Measurements from ENCODE around the gene CNTN1.

CNTN1 gene

GRCh38 chr12:40970320-40970907 lies 278.2 kb downstream of the CNTN1 start:
- no peak for DNase-seq (ENCODE audit: low read depth)

DNA sequence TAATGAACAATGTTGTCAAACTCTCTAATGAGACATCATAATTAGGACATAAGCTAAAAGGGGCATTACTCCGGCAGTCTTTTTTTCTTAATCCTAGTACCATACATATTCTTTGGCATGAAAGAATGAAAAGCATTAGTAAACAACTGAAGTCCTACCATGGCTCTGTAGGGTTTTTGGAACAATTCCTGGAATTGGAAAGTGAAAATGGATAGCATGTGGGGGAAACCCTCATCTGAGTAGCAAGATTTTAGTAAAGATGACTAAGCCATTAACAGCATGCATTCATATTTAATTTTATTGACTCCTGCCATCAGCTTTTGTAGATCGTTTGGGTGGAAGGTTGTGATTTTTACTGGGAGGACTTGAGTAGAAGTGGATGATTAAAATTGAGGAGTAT lies 279.7 kb downstream of the CNTN1 start:
- DNase-seq (ENCODE audit: low read depth): no peak

- DNase-seq (ENCODE audit: low read depth): no peak
These were observed 284.3 kb downstream of the CNTN1 start for GRCh38 chr12:40976546-40976945.

- no peak for DNase-seq (ENCODE audit: low read depth)
These were observed 288.3 kb downstream of the CNTN1 start for GRCh38 chr12:40980427-40980961.

- no peak for DNase-seq (ENCODE audit: low read depth)
These were observed 293.8 kb downstream of the CNTN1 start for GRCh38 chr12:40986001-40986400.

GRCh38 chr12:40988355-40988754 lies 296.1 kb downstream of the CNTN1 start:
- DNase-seq (ENCODE audit: low read depth): no peak

GRCh38 chr12:40988824-40989223 lies 296.6 kb downstream of the CNTN1 start:
- no peak for DNase-seq (ENCODE audit: low read depth)

DNA sequence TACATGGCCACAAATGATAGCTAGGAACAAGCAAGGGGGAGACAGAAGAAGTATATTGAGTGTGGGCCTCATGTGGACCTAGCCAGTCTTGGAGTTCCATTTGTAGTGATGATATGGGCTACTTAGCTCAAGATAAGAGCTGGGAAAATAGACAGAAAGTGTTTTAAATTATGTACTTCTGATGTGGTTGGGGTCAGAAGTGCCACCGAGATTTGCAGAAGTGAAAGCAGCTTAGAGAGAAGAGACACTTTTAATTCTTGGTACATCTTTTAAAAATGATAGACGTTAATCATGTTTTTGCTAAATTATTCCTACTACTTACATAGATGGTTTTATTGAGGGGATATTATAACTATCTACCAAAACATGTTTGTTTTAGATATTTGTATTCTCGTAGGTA lies 297.5 kb downstream of the CNTN1 start:
- DNase-seq (ENCODE audit: low read depth): no peak

GRCh38 chr12:40992158-40992557 lies 299.9 kb downstream of the CNTN1 start:
- no peak for DNase-seq (ENCODE audit: low read depth)

- DNase-seq (ENCODE audit: low read depth): no peak
These were observed 300.4 kb downstream of the CNTN1 start for GRCh38 chr12:40992674-40993073.

GRCh38 chr12:40993158-40993557 lies 300.9 kb downstream of the CNTN1 start:
- DNase-seq (ENCODE audit: low read depth): no peak

GRCh38 chr12:40996091-40996490 lies 303.9 kb downstream of the CNTN1 start:
- DNase-seq (ENCODE audit: low read depth): no peak

DNA sequence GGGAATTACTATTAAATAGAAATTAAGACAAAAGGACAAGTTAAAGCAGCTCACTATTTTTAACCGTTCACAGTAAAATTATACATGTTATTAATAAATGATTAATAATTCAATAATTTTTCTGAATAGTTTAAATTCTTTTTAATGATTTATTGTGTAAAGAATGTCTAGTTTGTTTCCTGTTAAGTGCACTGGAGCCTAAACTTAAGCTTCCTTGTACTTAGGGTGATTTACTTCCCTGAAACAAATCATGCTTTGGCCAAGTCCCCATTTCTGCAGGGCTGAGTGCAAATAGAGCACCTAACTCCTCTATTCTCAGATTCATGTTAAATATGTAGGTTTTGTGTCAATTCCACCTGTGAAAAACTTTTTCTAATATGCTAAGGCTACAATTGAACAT lies 307.0 kb downstream of the CNTN1 start:
- no peak for DNase-seq (ENCODE audit: low read depth)

- no peak for DNase-seq (ENCODE audit: low read depth)
These were observed 316.2 kb downstream of the CNTN1 start for GRCh38 chr12:41008472-41008871.

DNA sequence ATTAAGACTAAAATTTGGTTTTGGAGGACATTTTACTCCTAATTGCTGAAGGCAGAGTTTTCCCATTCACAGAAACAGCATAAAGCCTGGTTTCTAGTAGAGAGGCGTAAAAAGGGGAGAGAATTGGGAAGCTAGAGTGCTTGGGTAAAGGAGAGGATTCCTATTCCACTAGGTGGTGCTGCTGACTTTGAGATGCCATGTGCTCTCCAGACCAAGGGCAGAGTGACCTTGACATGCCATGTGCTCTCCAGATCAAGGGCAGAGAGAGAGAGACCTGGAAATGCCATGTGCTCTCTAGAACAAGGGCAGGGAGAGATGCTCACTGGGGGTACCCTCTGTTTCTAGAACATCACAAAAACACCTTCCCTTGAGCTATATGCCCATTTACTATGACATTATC lies 319.7 kb downstream of the CNTN1 start:
- no peak for DNase-seq (ENCODE audit: low read depth)

DNA sequence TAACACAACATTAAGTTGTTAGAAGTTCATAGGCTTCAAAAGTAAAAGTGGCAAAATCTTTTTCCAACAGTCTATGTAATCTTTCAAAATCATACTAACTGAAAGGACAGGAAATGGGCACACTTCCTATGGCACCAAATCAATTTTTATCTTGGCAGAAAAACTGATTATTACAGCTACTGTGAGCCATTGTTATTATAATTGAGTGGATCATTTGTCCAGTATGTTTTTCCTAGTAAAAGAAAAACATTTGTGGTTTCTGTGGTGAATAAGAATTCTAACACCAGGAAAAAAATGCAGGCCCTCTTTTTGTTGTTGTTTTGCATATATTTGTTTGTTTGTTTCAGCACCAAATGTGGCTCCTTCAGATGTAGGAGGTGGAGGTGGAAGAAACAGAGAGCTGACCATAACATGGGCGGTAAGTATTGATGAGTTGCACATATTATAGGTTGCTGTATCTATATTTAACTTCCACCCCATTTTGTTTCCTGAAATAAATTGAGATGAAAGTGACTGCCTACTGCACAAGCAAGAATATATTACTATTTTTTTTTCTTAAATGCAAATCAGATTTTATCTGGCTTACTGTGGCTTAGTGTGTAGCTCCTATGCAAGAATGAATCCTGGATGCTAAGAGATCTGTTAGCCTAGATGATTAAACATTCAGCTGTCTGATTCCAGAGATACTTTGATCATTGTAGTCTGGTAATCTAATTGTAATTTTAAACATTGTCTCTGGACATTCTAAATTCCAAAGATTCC lies 321.8 kb downstream of the CNTN1 start:
- DNase-seq (ENCODE audit: low read depth): no peak

GRCh38 chr12:41014643-41015020 lies 322.4 kb downstream of the CNTN1 start:
- no peak for DNase-seq (ENCODE audit: low read depth)

DNA sequence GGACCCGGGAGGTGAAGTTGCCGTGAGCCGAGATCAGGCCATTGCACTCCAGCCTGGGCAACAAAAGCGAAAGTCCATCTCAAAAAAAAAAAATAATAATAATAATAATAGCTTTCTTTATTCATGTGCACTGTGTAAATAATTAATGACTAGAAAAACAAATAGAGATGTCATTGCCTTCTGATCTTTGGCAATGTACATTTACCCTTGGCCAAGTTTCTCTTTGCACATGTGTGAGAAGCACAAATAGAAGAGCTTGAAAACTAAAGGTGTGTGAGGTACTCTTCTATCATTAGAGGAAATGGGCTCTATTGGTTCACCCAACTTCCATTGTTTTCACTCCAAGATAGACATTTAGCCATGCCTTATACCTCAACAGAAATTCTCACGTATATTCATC lies 325.8 kb downstream of the CNTN1 start:
- no peak for DNase-seq (ENCODE audit: low read depth)

- no peak for DNase-seq (ENCODE audit: low read depth)
These were observed 327.2 kb downstream of the CNTN1 start for GRCh38 chr12:41019461-41019860.

DNA sequence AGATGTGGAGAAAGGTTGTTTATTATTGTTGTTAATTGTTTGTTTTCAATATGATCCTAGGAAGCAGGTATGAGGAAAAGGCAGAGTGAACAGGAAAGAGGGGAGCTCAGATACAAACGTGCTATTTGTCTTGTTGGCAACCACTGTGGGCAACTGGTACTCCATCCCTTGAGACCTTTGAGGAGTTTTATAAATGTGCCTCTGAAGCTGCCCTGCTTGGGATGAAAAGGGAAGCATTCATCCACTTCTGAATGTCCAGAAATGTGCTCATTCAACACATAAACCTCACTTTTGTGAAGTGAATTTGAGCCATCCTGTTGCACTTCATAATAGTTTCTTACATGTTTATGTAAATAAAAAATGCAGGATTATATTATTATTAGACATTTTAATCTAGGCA lies 331.6 kb downstream of the CNTN1 start:
- DNase-seq (ENCODE audit: low read depth): no peak

DNA sequence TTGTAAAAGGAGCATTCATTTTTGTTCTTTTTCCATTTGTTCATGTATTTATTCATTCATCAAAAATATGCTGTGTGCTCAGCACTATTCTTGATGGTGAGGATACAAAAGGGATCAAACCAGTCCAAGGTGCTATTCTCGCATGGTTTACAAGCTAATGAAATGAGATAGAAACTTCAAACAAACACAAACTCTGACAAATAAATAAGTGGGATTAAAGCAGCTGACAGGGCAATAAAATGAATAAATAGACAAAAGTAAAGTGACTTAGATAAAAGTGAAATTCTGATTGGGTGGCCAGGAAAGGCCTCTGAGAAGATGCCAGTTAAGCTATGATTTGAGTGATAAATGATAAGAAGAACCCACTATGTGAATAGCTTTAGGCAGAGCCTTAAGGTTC lies 333.9 kb downstream of the CNTN1 start:
- DNase-seq (ENCODE audit: low read depth): no peak

DNA sequence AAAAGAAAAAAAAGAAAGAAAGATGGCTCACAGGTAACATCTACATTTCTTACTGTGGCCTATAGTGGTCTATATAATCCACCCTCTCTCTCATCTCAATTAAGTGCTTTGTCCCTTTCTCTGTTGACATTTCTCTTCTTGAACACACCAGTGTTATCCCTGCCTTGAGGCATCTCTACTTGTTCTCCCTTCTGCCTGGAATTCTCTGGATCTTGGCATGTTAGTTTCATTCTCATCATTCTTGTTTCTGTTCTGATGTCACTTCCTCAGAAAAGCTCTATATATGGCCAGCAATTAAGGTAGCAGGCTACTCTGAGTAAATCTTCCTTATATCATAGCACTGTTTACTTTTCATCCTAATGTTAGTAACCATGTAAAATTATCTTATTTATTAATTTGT lies 340.1 kb downstream of the CNTN1 start:
- no peak for DNase-seq (ENCODE audit: low read depth)

DNA sequence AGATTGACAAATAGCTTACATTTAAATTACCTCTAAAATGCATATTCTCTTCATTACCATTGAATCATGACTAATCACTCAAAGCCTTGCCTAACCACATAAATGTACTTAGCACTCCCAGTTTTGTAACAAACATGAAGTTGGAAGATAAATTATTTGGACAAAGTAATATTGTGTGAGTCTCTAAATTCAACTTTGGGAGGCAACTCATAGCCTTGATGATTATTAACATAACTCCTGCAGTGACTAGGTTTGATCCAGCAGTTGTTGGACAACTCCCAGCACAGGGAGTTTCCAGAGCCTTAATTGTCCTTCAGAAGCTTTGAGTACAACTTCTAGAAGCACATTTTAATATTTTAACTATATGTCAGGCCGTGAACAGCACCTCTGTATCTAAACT lies 342.4 kb downstream of the CNTN1 start:
- DNase-seq (ENCODE audit: low read depth): no peak

DNA sequence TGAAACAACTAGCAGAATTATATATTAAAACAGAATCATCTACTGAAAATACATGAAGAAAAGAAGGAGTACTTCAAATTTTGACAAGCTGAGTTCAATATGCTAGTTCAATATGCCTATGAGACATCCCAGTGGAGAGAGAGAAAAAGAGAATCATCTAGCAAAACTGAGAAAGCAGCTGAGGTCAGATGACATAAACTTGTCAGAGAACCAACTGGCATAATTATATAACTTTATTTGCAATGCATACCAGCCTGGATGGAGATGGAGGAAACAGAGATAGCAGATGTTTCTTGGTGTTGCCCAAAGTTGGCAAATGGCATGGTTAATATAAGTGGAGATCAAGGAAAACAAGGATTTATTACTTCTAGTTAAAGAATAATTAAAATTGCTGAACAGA lies 347.2 kb downstream of the CNTN1 start:
- no peak for DNase-seq (ENCODE audit: low read depth)
